Measurements from ENCODE around the gene HEATR5A. TPM values are rescaled to one million over a fixed set of nuclear protein-coding genes. Genes with fewer than 3 reads are reported as not detected.
"Not testable (repeated sequence)": the region's sequence is repeated elsewhere in the genome, so short reads cannot be mapped to it uniquely, and the experiment has no call there.

Gene HEATR5A
- total RNA-seq, 1 donor from 2014 or later: 15.8 TPM

- no peaks in the 10 kb centered on the region for H3K27me3 ChIP-seq (ENCODE audit: control insufficient read depth, insufficient read depth, low read length)
- no peak for DNase-seq (ENCODE audit: low read depth)
- no peaks in the 10 kb centered on the region for H3K36me3 ChIP-seq (ENCODE audit: control insufficient read depth, insufficient read depth, low read length)
- no peak for TF ChIP-seq CTCF (IDR thresholded peaks at IDR 0.05; ENCODE audit: insufficient read depth, low read length, severe bottlenecking)
- no peak overlapping the region for H3K4me3 ChIP-seq (ENCODE audit: low read depth, low read length)
- no peak for FAIRE-seq
Observed at GRCh38 chr14:31339743-31340142, 80.6 kb downstream of the HEATR5A start.

- no peak for TF ChIP-seq CTCF (IDR thresholded peaks at IDR 0.05; ENCODE audit: insufficient read depth, low read length, severe bottlenecking)
- Histone ChIP-seq H3K36me3 (ENCODE audit: control insufficient read depth, insufficient read depth, low read length) (no peaks in the 10 kb centered on the region), H3K27me3 (ENCODE audit: control insufficient read depth, insufficient read depth, low read length) (no peaks in the 10 kb centered on the region), H3K4me3 (ENCODE audit: low read depth, low read length) (no peak overlapping the region)
- no peak for DNase-seq (ENCODE audit: low read depth)
- no peak for FAIRE-seq
Observed at GRCh38 chr14:31337331-31337730, 83.0 kb downstream of the HEATR5A start.

GRCh38 chr14:31336646-31337045, 83.7 kb downstream of the HEATR5A start:
- DNase-seq (ENCODE audit: low read depth): peak; percentile 98
- no peaks in the 10 kb centered on the region for H3K27me3 ChIP-seq (ENCODE audit: control insufficient read depth, insufficient read depth, low read length)
- no peak for TF ChIP-seq CTCF (IDR thresholded peaks at IDR 0.05; ENCODE audit: insufficient read depth, low read length, severe bottlenecking)
- H3K36me3 ChIP-seq (ENCODE audit: control insufficient read depth, insufficient read depth, low read length): no peaks in the 10 kb centered on the region
- no peak overlapping the region for H3K4me3 ChIP-seq (ENCODE audit: low read depth, low read length)
- FAIRE-seq: peak; percentile 89

GRCh38 chr14:31331395-31331794, 89.0 kb downstream of the HEATR5A start:
- H3K27me3 ChIP-seq (ENCODE audit: control insufficient read depth, insufficient read depth, low read length); H3K4me3 ChIP-seq (ENCODE audit: low read depth, low read length); DNase-seq (ENCODE audit: low read depth); H3K36me3 ChIP-seq (ENCODE audit: control insufficient read depth, insufficient read depth, low read length); FAIRE-seq: not testable (repeated sequence)

- not testable (repeated sequence) for H3K27me3 ChIP-seq (ENCODE audit: control insufficient read depth, insufficient read depth, low read length); FAIRE-seq; H3K4me3 ChIP-seq (ENCODE audit: low read depth, low read length); DNase-seq (ENCODE audit: low read depth); H3K36me3 ChIP-seq (ENCODE audit: control insufficient read depth, insufficient read depth, low read length)
Observed at GRCh38 chr14:31329876-31330521, 90.4 kb downstream of the HEATR5A start.

- no peaks in the 10 kb centered on the region for H3K27me3 ChIP-seq (ENCODE audit: control insufficient read depth, insufficient read depth, low read length)
- no peak overlapping the region for H3K4me3 ChIP-seq (ENCODE audit: low read depth, low read length)
- peak; percentile 4 for TF ChIP-seq CTCF (IDR thresholded peaks at IDR 0.05; ENCODE audit: insufficient read depth, low read length, severe bottlenecking)
- FAIRE-seq (no peak), DNase-seq (ENCODE audit: low read depth) (peak; percentile 46)
- H3K36me3 ChIP-seq (ENCODE audit: control insufficient read depth, insufficient read depth, low read length): no peaks in the 10 kb centered on the region
Observed at GRCh38 chr14:31326111-31326510, 94.2 kb downstream of the HEATR5A start.

GRCh38 chr14:31323419-31323818, 96.9 kb downstream of the HEATR5A start:
- Histone ChIP-seq H3K27me3 (ENCODE audit: control insufficient read depth, insufficient read depth, low read length) (no peaks in the 10 kb centered on the region), H3K4me3 (ENCODE audit: low read depth, low read length) (no peak overlapping the region), H3K36me3 (ENCODE audit: control insufficient read depth, insufficient read depth, low read length) (no peaks in the 10 kb centered on the region)
- no peak for TF ChIP-seq CTCF (IDR thresholded peaks at IDR 0.05; ENCODE audit: insufficient read depth, low read length, severe bottlenecking)
- FAIRE-seq (no peak), DNase-seq (ENCODE audit: low read depth) (no peak)

Measured in bronchial epithelial cell (primary cell).